CD4-positive, alpha-beta T cell treated with Interleukin-6 at 100 ng/mL for 8 hours (primary cell): ENCODE results near the gene CHD5.

Experiments used
- DNase-seq: peaks from one replicate; pipeline ENCODE4 v3.0.0-alpha.2; 2020; ENCODE audit warnings: mixed read lengths, low spot score

Gene CHD5

DNA sequence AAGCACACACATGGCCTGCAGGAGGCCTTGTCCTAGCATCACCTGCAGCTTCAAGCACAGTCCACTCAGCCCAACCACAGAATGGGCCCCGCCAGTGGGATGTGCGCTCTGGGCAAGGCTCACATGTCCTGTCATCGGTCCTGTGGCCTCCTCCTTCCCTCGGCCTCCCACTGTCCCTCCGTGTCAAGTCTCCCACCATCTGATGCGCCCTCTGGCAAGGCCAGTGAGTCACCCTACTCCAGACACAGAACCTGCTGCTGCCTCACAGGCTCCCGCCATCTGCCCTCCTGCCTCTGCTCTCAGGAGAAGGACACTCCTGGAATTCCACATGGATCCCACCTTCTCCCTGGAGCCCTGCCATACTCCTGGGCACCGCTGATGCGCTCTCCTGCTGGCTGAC is 120.3 kb downstream of the CHD5 start:
- DNase-seq = no peak

DNA sequence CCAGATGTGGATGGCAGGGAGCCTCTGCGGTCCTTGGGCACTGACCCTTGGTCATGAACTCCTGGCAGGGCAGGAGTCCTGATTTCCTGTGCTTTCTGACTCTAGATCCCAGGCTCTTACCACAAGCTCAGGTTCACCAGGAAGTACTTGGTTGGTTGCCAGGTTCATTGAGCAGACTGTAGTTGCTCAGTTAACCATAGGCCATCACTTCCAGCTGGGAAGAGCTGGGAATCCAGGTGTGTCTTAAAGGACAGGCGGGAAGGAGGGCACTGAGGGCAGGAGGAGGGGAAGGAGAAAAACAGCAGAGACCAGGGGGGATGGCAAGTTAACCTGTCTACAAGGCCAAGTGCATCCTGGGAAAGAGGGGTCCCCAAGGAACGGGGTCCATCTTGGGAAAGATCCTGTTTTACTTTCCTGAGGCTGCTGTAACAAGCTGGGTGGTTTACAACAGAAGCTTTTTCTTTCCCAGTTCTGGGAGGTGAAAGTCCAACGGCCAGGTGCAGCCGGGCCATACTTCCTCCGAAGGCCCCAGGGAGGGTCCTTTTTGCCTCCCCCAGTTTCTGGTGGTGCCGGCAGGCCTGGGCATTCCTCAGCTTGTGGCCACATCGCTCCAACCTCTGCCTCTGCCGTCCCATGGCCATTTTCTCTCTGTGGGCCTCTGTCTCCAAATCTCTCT is 122.8 kb downstream of the CHD5 start:
- DNase-seq = no peak

DNA sequence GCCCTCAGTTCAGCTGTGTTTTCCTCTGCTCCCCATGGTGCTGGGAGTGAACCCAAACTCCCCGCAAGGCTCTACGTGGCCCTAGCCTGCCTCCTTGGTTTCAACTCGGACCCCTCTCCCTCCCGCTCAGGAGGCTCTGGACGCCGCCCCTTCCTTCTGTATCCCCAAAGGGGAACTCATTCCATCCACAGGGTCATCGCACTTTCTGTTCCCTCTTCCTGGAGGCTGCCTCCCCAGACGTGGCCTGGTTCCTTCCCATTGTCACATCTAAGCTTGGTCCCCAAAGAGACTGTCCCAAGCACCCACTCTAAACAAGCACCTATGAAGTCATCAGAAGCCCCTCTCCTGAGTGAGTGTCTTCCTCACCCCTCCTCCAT is 123.6 kb downstream of the CHD5 start:
- no peak for DNase-seq

DNA sequence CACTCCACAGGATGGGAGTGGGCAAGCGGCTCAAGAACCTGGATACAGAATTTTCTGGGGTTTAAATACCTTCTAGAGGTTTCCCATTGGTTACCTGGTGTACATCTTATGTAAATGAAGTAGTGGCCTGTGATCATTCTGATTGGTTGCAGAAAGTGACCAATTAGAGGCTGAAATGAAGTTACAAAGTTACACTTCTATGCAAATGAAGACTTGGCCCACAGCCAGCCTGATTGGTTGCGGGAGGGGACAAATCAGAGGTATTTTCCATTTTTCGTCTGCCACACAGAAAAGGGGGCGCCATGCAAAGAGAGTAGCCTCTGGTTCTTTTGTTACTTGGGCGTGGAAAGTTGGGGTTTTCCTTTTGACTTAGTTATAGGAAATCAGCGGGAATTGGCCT is 125.5 kb downstream of the CHD5 start:
- DNase-seq = no peak

DNA sequence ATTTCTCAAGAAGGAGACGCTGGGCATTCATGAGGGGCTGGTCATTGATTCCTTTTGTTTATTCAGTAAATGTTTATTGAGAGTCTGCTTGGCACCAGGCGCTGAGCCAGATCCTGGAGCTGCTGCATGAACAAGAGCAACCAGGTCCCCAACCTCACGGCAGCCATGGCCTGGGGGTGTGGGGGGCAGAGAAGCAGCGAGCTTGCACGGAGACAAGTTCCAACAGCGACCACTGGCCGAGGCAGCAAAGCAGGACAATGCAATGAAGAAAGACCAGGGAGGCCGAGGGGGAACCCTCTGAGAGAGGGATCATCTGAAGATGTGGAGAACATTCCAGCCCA is 126.9 kb downstream of the CHD5 start:
- no peak for DNase-seq

DNA sequence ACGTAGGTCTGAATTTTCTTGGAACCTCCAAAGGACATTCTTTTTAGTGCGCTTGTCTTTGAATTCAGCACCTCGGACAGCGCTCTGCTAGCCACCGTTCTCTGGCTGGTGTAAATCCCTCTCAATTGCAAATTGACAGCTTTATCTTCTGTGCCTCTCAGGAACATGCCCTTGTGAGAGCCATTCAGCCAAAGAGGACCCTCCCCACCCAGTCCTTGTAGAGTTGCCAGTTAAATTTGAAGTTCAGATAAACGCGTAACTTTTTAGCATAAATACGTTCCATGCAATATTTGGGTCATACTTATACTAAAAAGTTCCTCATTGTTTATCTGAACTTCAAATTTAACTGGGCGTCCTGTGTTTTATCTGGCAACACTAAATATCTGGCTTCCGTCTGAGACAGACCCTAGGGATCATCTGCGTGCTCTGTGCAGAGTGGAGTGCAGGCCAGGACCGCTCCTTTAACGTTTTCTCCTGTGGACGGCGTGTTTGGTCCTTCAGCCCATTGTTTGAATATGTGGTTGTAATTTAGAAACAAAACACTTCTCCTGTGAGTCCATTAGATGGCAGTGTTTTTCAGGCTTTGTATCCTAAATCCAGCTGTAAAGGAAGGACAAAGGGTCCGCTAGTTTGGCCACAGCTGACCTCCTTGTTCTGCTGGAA is 127.4 kb downstream of the CHD5 start:
- DNase-seq = peak; percentile 19
